OCI-M1 (cell line): Measurements from ENCODE around the gene SREBF1.

Source experiments
- DNase-seq: peaks from one replicate; lab custom pipeline; 2025; lab: John Stamatoyannopoulos, UW

The SREBF1 gene

DNA sequence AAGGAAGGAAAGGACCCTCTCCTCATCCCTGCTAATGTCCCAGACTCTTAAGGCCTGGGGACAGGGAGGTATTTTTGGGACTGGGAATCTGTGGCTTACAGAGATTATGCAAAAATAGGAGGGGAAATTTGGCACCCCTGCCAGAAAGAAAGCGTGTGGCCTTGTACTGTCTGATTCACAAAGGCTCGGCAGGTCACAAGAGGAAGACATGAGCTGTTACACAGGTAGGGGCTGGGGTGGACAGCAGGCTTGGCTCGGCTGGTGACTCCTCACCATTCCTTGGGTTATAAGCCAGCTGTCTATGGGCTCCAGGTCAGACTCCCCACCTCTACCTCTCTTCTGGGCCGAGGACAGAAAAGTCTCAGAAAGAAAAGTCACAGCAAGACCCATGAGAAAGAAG lies 20.7 kb upstream of the SREBF1 start:
- DNase-seq = no peak

DNA sequence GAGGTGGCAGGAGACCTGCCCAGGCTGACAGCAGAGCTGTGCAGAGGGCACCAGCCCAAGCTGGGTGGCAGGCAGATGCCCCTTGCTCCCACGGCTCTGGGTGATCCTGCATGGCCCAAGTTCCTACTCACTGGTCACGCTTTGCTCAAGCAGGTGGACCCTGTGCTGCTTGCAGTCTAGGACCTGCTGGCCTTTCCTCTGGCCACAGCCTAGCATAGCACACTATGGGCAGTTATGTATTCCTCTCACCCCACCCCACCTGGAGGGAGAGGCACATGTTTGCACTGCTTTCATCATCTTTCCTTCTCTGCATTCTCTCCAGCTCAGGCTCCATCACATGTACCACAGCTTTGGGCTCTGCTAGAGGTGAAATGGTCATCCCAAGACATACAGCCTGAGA lies 19.6 kb upstream of the SREBF1 start:
- DNase-seq = no peak

DNA sequence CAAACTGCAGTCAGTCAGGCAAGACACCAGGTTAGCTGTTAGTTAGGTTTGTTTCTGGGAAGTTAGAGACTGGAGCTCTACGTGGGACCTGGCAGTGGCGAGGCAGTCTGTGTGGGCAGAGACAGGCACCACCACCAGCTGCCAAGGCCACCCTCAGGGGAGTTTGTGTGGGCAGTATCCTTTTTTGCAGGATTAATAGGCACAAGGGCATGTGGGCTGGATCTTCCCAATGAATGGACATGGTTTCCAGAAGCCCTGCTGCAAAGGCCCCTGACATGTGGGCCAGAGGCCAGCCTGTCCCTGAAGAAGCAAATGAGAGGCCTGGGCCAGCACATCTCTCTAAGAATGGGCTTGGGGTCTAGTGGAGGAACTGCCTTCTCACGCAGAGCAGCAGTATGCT lies 19.2 kb upstream of the SREBF1 start:
- no peak for DNase-seq

DNA sequence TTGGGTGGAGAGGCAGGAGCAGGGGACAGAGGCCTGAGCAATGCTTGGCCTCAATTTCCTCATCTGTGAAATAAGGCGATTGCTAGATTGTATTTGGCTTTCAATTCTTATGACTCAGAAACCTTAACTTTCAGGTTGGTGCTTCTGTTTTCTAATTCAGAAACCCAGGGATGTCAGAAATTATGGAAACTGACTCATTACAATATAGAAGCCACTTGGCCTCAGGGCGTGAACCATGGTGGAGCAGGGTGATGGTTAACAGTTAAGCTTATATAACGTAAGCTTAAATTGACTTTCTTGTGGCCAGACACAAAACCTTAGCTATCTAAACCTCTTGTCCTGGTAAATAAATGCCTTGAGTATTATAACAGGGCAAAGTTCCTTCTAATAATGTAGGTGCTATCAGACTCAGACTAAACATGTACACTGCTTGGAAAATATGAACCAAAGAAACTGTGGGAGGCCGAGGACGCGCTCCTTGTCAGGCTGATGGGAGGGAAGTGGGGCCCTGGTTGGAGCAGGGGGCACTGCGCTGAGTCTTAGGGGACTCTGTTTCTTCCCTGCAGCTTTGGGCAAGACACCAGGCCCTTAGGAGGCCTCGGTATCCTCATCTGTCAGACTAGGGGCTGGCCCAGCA lies 17.1 kb upstream of the SREBF1 start:
- DNase-seq = no peak

DNA sequence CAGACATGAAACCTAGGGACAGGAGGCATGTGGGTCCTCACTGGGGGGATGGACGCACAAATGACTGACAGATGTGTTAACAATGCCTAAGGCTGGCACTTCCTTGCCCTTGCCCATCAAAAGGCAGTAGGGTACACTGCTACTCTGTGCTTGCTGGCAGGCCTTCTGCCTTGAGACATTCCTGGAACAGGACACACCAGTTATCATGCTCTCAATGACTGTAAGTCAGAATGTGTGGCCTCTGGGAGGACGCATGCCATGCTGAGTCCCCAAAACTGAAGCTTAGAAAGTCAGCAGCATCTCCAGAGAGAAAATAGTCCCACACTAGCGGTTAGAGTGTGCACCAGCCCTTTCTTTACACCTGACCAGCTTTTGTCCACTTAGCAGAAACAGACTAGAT lies 16.1 kb upstream of the SREBF1 start:
- no peak for DNase-seq

DNA sequence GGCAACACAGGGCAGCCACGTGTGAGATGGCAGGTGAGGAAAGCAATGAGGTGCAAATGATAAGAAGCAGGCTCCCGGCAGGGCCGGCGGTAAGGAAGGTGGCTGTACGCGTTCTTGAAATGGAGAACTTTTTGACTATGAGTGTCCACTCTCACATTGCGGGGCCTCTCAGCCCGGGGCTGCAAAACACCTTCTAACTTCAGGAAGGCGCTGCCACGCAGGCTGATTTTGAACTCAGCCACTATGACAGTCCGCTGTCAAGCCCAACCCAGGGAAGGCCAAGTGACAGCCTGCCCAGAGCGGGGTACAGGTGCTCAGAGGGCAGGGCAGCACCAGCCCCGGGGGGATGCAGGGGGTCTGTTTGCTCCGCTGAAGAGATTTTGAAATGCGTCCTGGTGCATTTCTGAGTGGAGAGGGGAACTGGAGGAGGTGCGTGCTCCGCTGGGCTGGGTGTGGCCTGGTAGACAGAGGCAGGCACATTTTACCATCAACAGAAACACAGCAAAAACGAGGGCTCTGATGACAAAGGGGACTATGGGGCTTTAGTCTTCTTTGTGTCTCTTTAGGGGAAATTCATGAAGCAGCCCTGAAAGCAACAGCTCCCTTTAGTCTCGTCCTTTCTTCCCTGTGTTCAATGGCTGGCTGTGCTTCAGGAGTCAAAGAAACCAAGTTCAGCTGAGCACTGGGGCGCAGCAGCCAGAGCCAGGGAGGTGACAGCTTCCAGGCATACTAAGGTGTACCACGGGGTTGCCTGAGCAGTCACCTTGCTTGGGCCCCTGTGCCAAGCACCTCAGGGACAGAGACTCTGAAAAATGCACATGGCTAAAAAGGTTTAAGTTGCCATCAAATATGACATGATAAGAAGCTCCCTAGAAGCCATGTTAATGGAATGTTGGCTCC lies 14.6 kb upstream of the SREBF1 start:
- DNase-seq = no peak

DNA sequence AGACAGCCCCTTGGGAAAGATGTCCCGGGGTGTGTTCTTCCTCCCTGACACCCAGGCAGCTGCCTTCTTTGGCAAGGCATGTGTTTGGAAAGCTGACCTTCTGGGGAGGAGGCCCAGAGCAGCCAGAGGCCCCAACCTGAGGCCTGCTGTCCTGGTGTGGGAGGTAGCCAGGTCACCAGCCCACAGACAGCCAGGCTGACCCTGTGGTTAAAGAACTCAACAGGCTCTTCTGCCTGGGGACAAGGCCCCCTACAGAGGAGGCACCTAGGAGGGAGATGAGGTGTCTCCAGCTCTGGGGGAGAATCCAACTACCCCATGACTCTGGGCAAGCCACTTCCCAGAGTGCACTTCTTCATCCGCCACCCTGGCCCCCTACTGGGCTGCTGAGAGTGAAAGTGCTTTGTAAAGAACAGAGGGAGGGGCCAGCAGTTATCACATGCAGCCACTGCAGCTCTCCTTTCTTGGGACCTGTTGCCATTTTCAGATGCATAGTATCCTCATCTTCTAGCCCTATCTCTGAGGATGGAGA lies 13.1 kb upstream of the SREBF1 start:
- DNase-seq = peak; percentile 91

DNA sequence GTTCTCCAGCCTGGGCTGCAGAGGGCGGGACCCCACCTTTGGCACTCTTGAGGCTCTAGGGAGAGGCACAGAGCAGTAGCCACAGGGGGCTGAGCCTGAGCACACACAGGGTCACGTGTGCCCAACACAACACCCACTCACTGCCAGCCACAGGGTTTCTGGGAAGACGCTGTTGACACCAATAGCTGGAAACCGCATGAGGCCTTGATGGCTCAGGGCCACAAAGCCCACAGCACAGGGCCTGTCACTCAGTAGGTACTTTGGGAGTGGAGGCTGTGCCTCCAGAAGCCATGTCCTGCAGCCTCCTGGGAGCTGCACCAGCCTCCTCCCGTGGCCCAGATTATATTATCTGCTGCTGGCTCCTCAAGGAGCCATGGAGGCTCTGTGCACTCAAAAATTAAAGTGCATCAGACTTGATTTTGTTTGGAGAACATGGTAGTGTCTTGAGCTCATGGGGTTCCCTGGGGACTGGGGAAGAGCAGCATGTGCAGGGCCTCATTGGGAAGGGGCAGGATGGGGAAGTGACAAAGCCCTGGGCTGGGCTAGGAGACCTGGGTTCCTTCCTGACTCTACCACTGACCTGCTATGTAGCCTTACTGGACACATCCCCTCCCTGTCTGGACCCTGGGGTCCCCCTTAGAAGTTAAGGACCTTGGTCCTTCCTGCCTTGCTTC lies 12.5 kb upstream of the SREBF1 start:
- peak; percentile 94 for DNase-seq

DNA sequence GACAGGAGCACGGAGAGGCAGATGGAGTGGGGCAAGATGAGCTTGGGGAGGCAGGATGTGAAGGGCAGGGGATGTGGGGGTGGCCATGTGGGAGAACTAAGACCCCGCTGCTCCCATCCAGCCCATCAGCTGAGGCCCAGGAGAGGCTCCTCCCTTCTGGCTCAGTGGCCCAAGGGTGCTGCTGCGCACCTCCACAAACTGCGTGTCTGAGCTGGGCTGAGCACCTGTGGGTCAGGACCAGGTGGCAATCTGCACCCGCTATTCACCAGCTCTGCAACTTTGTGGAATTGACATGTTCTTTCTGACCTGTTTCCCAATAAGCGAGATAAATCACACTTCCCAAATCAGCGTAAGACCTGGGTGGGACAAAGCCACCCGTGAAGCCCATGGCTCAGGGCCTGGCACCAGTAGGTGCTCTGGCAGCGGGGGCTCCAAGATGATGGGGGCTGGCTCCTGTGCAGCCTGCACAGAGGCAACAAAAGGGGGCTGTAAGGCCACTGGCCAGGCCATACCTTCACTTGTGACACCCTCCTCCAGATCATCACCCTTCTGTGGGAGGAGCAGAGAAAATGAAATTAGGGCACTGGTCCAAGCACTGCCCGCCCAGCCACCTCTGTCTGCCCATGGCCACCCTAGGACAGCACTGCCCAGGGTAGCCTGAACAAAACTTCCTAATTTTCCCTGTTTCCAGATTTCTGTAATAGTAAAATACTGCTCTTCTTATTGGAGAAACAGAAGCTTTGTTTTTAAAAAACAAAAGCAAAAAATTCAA lies 11.7 kb upstream of the SREBF1 start:
- no peak for DNase-seq

DNA sequence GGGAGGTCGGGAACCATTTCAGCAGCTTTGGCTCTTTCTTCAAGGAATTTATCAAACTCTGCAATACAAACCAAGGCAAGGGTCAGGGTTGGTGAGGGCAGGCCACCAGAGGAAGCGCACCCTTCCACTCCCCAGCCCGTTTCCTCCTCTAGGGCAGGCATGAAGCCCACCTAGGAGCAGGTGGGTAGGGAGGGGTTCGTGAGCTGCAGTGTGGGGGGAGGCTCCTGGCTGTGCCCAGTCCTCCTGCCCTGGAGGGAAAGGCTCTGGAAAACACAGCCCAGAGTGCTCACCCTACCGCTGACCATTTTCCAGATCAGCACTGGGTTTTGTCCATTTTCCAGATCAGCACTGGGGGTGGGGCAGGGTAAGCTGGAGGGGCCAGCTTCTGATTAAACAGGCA lies 10.9 kb upstream of the SREBF1 start:
- DNase-seq = no peak

DNA sequence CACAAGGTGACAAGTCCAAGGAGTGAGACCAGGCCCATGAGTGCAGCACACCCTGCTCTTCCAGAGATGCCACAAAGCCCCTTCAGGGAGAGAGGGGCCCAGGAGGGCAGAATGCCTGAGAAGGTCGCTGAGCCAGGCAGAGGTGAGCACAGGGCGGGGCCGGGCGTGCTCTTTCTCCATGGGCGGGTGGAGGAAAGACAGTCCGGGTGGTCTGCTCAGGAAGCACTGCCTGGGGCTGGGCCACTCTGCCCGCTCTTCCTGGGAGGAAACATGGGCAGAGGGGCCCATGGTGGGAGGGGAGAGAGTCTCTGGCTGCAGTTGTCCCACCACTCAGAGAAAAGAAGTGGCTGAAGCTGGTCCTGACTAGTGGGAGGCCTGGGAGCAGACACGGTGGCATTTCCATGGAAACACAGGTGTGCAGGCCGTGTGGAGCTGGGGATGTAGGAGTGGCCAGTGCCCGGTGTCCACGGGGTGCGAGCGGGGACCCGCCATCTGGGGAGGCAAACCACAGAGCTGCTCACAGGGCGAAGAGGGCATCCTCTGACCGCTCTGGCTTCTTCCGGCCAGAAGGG lies 10.4 kb upstream of the SREBF1 start:
- DNase-seq = no peak

DNA sequence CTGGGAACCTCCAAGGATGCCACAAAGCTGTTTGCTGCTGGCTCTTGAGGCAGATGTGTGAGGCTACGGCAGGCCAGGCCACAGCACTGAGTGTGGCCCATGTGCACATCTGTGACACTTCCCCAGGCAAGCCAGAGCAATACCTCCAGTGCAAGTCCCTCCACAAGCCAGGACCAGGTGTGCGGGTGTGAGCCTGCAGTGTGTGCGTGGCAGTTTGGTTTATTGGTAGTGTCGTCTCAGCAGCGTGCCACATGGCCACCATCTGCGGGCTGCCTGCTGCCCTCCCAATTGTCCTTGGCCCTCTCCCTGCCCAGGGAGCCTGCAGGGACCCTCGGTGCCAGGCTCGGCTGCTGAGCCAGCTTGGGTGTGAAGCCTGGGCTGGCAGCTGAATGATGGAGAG lies 9.9 kb upstream of the SREBF1 start:
- DNase-seq = no peak

DNA sequence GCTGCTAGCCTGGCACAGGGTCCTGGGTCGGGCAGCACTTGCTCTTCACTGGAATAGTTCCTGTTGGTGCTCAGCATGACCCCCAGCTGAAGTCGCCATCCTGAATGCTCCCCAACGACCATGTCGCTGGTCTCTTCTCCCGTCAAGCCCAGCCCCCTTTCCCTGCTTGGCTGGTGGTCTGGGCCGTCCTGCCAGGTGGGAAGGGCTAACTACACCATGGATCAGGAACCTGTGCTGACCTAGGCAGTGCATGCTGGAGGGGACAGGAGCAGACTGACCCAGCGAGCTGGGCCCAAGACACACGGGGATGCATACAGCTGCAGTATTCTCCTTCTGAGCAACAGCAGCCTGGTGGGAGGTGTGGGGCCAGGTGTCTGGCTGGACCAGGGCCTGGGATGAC lies 9.2 kb upstream of the SREBF1 start:
- DNase-seq = no peak

DNA sequence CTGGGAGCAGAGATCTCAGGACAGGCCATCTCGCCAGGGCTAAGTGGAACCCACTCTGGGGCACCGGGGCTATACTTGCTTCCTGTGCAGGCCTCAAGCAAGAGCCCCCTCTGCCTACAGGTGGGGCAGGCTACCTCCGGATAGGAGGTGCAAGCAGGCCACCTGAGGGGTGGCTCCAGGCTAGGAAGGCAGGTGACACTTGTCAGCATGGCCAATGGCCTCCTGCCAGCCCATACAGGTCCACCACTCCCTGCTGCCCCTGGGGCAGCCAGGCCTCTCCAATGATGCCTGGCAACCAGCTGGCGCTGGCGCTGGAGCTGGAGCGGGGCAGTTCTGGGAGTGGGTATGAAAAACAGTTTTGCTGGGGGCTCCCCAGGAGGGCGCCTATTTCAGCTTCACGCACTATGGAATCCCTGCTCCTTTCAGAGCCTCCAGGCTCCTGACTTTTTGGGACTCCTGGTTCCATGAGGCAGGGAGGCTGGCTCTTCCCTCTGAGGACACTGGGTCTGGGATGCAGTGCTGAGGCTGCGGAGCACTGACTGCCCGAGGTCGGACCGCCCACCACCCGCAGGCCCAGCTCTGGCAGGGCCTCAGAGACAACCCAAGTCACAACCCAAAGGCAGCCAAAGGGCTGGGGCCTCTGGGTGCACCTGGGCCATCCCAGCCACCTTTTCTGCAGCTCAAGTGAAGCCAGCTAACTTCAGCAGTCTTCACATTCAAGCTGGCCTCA lies 8.4 kb upstream of the SREBF1 start:
- no peak for DNase-seq

DNA sequence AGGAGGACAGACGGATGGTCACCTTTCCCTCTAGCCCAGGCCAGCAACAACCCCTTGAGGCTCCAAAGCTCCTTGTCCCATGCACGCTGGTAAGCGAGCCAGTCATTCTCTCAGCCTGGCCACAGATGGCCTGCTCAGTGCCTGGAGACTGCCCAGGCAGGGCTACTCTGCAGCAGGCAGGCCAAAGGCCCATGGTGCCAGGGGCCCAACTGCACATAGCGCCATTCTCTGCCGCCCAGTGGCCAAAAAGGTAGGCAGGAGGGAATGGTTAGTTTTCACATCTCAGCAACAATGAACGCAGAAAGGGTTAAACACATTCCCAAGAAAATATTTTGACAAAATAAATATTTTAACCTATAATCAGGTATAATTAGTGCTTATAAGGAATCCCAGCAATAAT lies 7.7 kb upstream of the SREBF1 start:
- DNase-seq = no peak

DNA sequence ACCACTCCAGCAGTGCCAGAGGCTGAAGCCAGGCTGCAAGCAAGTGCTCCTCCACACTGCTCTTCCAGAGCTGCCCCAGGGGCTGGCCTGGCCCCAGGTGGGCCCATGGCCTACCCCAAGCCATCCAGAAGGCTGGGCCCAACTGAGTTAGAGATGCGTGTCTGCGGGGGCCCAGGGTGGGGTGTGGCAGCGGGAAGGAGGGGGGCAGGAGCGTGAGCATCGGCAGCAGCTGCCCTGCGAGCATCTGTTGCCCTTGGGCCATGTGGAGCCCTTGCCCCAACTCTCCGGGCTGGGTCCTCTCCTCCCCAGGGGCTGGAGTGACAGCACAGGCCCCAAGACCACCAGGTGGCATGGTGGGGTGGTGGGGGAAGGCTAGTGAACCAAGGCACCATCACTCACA lies 7.3 kb upstream of the SREBF1 start:
- DNase-seq = no peak

DNA sequence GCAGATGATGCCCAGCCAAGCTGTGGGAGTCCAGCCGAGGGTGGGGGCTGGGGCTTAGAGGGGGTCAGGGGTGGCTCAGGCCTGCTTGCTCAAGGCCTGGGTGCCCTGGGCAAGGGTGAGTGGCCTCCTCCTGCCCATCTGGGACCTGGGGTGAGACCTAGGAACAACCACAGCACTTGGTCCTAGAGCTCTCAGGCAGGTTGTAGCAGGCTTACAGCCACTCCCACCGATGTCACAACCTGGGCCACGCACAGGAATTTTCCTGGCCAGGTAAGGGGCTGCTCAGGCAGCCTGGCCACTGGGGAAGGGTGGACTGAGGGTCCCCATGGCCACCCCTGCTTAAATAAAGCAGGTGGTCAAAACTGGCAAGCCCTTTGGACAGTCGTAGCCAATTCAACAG lies 6.3 kb upstream of the SREBF1 start:
- no peak for DNase-seq

DNA sequence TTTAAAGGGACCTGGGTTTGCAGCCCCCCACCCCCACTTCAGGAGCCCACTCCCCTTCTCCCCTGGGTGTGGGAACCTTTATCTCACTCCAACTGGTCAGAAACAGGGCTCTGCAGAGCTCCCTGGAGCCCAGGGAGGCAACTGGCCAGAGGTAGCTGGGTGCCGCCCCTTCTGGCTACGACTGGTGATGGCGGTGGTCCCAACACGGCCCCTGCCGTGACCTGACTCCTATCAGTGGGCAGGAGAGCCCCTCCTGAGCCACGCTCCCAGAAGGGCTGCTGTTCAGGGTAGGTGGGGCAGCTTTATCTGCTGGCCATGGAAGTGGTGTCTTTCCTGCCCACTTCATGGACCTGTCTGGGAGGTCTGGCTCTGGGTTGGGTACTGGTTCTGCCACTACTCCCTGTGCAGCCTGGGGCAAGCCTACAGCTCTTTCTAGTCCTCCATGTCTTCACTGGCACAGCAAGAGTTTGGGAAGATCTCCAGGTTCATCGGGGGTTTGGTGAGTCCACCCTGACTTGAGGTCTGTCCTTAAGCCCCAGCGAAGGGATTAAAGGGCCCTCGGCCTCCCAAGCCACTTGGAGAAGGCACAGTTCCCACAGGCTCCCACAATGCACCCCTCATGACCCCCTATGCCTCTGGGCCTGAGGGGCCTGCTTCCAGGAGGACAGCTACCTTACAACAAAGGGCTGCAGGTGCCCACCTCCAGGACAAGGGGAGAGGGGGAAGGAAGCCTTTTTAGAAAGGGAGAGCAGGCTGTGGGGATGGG lies 5.5 kb upstream of the SREBF1 start:
- no peak for DNase-seq

DNA sequence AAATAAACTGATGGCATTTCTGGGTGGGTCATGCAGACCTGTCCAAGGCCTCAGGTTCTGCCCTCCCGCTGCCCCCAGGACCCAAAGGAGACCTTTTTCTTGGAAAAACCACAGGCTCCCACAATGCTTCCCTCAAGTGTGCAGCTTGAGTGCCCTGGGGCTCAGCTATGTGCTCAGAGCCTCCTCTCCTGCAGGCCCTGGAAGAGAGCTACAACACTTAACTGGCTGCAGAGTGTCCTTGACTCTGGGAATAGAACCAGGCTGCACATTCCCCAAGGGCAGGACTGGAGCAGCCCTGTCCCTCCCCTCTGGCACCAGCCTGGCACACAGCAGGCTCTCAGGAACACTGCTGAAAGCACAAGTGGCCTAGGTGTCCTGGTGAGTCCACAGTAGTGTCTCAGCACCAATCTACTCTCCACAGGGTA lies 4.8 kb upstream of the SREBF1 start:
- peak; percentile 34 for DNase-seq
